Hematopoietic multipotent progenitor cell treated with erythropoietin and hydrocortisone succinate and interleukin-3 and kit ligand, for 6 days (in vitro differentiated cells): ENCODE data around the gene BACH2.
"Not testable (repeated sequence)": the region's sequence is repeated elsewhere in the genome, so short reads cannot be mapped to it uniquely, and the experiment has no call there.

Experiments used
- DNase-seq: peaks from one replicate; pipeline ENCODE4 v3.0.0-alpha.2; 2015

The BACH2 gene

GRCh38 chr6:90179190-90180169 lies 117.2 kb downstream of the BACH2 start:
- DNase-seq: peak; percentile 65

DNA sequence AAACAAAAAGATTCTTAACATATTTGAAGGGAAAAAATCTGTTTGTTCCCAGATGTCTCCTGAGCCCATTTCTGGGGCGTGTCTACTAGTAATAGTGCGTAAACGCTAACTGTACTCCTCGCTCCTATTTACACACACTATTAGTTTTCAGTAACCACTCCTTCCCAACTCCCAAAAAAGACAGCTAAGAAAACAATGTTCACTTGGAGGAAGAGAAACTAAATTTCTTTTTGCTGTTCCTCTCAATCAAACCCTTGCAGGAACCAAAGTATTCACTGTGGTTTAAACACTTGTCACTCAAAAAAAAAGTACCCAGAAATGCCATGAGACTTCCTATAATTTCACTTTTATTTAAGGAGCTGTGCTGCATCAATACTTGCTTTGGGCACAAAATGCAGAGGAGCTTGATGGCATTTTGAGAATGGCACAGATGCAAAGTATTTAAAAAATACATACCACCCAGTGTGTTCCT lies 118.2 kb downstream of the BACH2 start:
- DNase-seq: no peak

GRCh38 chr6:90177544-90178383 lies 118.9 kb downstream of the BACH2 start:
- no peak for DNase-seq

- no peak for DNase-seq
These were observed 120.8 kb downstream of the BACH2 start for GRCh38 chr6:90175627-90176538.

DNA sequence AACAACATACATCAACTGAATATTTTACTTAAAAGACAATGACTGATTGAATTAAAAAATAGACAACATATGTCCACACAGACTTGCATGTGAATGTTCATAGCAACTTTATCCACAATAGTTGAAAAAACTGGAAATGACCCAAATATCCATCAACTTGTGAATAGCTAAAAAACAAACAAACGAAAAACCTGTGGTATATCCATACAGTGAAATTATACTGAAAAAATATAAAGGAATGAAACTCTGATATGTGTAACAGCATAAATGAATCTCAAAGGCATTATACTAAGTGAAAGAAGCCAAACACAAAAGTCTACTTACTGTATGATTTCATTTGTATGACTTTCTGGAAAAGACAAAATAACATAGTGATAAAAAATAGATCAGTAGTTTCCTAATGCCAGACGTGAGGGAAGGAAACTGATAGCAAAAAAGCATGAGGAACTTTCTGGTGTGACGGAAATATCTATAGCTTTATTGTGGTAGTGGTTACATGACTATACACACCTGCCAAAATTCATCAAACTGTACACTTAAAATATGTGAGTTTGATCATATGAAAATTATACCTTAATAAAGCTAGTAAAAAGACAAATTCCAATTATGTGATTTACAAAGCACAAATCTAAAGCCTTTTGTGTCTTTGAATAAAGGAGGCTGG lies 123.2 kb downstream of the BACH2 start:
- no peak for DNase-seq

- no peak for DNase-seq
These were observed 126.0 kb downstream of the BACH2 start for GRCh38 chr6:90170601-90171000.

DNA sequence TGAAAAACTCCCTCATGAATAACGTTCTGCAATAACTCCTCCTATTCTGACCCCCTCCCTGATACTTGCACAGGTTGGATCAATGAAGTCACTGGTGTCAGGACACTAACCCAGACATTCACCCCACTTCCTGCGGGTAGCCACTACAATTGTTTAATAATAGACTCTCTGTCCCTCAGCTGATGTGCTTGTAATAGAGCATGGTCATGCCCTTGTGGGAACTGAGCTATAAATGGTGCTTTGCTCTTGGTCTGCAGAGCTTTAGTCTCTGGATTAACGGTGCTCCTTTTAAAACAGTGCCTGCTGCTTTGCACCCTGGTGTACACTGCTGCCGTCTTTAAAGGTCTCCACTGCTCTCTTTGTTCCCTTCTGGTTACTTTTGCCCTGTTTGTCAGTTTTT lies 127.3 kb downstream of the BACH2 start:
- no peak for DNase-seq

GRCh38 chr6:90168693-90169131 lies 127.9 kb downstream of the BACH2 start:
- no peak for DNase-seq

DNA sequence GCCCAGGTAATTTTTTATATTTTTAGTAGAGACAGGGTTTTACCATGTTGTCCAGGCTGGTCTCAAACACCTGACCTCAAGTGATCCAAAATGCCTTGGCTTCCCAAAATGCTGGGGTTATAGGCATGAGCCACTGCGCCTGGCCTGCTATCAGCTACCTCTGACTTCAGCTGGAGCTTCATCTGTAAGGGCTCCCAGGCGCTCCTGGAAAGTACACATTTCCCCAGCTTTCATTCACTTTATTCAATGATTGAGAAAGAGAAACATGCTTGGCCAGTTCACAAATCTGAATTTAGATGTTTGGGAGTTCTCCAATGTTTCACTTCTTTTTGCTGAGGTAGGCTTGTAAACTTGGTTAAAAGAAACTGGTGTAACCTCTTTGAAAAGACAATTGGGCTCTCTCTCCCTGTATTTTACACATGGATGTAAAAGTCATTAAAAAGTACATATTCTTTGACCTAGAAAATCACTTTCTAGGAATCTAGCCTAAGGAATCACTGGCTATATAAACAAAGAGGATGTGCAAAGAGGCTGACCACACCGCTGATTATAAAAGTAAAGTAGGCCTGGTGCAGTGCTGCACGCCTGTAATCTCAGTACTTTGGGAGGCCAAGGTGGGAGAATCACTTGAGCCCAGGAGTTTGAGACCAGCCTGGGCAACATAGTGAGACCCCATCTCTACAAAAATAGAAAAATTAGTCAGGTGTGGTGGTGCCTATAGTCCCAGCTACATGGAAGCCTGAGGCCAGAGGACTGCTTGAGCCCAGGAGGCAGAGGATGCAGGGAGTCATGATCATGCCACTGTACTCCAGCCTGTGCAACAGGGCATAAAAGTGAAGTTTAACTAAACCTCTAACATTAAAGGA lies 128.9 kb downstream of the BACH2 start:
- DNase-seq: no peak

DNA sequence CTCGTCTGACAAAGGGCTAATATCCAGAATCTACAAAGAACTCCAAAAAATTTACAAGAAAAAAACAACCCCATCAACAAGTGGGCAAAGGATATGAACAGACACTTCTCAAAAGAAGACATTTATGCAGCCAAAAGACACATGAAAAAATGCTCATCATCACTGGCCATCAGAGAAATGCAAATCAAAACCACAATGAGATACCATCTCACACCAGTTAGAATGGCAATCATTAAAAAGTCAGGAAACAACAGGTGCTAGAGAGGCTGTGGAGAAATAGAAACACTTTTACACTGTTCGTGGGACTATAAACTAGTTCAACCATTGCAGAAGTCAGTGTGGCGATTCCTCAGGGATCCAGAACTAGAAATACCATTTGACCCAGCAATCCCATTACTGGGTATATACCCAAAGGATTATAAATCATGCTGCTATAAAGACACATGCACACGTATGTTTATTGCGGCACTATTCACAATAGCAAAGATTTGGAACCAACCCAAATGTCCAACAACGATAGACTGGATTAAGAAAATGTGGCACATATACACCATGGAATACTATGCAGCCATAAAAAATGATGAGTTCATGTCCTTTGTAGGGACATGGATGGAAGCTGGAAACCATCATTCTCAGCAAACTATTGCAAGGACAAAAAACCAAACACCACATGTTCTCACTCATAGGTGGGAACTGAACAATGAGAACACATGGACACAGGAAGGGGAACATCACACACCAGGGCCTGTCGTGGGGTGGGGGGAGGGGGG lies 130.3 kb downstream of the BACH2 start:
- DNase-seq: not testable (repeated sequence)

DNA sequence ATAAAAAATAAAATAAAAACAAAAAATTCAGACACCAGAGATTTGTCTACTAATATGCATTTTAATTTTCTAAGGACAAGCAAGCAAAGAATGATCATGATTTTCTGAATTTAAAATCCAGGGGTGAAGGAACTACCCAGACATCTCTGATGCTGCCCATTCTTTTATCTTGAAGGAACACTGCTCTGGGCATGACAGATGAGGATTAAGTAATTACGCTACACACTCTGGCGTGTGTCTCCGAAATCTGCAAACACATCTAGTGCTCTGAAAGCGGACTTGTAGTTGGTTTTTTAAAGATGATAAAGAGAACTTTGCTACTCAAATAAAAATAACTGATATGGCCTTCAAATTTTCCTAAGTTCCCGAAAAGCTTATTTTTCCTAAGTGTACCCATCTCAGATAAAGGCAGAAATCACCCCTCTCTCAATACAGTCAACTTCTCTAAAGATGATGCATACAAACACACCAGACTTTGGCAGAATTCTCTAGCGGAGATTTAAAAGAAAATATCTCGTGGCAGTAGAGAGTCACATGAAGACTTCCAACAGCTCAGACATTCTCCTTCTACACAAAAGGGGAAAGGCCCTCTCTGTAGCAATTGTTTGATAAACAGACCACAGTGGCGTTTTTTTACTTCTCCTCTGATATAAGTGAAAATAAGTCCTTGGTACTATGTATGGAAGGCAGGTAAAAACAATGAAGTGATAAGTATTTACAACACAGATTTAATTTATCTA lies 133.8 kb downstream of the BACH2 start:
- peak; percentile 71 for DNase-seq

DNA sequence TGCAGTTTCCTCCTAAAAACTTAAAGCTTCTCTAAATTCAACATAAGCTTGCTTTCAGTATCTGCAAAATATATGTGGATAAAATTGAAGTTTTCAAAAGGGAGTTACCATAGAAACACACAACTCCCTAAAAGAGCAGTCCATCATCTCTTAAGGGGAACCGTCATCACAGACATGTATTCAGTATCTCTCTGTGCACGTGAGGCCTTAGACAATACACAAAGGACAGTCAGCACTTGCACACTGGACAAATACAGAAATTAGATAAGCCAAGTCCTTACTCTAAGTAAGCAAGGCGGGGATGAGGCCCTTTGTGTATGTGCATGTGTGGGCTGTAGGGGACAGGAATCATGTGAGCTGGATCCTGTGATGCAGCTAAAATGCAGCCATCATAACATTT lies 136.6 kb downstream of the BACH2 start:
- peak; percentile 84 for DNase-seq

- no peak for DNase-seq
These were observed 137.2 kb downstream of the BACH2 start for GRCh38 chr6:90159452-90159851.

- peak; percentile 85 for DNase-seq
These were observed 137.7 kb downstream of the BACH2 start for GRCh38 chr6:90158936-90159335.

GRCh38 chr6:90157441-90157840 lies 139.2 kb downstream of the BACH2 start:
- no peak for DNase-seq

- no peak for DNase-seq
These were observed 139.8 kb downstream of the BACH2 start for GRCh38 chr6:90156861-90157260.

GRCh38 chr6:90154755-90155470 lies 141.7 kb downstream of the BACH2 start:
- DNase-seq: no peak

GRCh38 chr6:90151576-90152422 lies 144.8 kb downstream of the BACH2 start:
- no peak for DNase-seq
